Adipose tissue (tissue), 3 donors: ENCODE results near the gene TMTC4. TPM values are rescaled to one million over a fixed set of nuclear protein-coding genes. Genes with fewer than 3 reads are reported as not detected.

Experiments used
- H3K27ac ChIP-seq: one replicate; pipeline ENCODE4 v1.5.1; 2013; ENCODE audit warnings: low read depth, low read length
- WGBS, 3 donors: extraction: QIAGEN DNeasy Blood & Tissue Kit; methylation state at CpG; one replicate each; pipeline ENCODE4 v1.1.7; 2013; 5-methylcytosine and 5-hydroxymethylcytosine counted together
- polyA plus RNA-seq, 3 donors: library from polyadenylated mRNA; stranded (reverse); fragments of 200-250 nt; gene quantifications; one replicate each; pipeline ENCODE4 v1.2.3, GENCODE V29; 2013
- donor health status: healthy with polysubstance abuse.
- donor health status: Bipolar disorder and iron deficiency.
- donor health status: healthy.

TMTC4 gene
- polyA plus RNA-seq, 3 donors = 6.6 to 9.4 (median 8.4) TPM

DNA sequence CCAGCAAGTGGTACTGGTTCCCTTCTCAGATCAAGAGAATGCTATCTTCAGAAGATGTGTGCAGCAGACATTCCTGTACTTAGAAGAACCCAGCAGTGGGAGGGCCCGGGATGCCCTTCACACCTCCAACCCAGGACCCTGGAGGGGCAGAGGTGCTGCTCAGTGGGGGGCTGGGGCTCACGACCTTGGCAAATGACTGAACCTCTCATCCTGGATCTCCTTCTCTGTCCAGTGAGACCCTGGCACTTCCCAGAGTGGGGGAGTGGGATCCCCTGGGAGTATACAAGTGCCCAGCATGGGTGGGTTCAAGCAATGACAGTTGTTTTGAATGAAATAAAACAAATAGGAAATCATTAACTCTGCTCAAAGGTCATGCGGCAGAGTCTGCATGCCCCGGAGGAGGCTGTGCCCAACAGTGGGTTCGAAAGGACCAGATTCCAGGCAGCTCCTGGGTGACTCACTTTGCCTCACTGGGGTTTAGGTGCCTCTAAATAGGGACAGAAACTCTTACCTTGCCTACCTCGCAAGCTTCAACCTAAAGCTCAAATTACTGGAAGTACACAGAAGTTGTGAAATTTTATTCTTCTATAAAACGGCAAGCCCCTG, 112.9 kb downstream of the TMTC4 start:
- H3K27ac ChIP-seq = no peak overlapping the region
- 60 to 70% (median 67%) methylated on average over 7 of the region's 7 CpGs for WGBS, 3 donors

DNA sequence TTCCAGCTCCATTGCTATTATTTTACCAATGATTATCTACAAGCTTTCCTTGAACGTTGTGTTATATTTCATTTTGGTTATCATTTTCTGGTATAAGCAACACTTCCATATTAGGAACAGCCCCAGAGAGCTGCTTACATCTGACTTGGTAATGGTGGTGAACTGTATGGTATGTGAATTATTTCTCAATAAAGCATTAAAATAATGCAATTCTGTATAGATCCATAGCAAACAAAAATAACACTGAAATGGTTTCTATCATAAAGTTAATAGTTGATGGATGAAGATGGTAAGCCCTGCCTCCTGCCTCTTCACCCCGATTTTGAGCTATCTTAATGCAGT, 113.5 kb downstream of the TMTC4 start:
- H3K27ac ChIP-seq = no peak overlapping the region
- 68 to 87% (median 85%) methylated on average over 2 of the region's 2 CpGs for WGBS, 3 donors

DNA sequence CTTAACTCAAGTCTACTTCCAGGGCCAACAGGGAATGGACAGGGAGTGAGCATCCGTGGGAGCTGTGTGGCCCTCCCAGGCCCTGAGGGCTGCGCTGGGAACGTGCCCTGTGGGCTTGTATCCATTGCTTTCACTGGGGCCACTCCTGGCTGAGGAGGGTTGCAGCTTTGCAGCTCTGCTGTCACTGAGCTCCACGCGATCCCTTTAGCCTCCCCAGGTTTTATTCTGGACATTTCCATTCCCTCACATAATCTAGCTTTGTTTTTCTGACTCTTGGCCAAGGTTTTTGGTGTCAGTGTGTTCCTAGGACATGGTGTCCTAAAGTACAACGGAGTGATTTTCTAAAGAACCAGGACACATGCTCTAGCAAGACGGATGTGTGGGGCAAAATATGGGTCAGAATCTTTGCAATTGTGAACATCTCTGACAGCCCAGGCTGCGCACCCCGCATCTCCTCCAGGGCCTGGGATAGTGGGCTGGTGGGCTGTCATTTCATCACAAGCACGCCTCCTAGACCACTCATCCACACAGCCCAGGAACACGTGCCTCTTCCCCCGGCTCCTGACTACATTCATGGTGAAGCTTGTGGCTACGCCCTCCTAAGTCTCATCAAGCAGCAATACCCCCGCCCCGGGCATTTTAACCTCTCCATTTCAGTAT, 114.0 kb downstream of the TMTC4 start:
- WGBS, 3 donors = 82 to 90% (median 88%) methylated on average over 15 of the region's 15 CpGs
- no peak overlapping the region for H3K27ac ChIP-seq

- H3K27ac ChIP-seq = no peak overlapping the region
- WGBS, 3 donors = 89 to 96% (median 95%) methylated on average over 8 of the region's 8 CpGs
Observed at GRCh38 chr13:100559886-100560285, 114.7 kb downstream of the TMTC4 start.

Other genes starting within 250 kb of the TMTC4 start
- 1 to 10 TPM; 2.4 to 3.6 (median 3.0) TPM for gene GGACT, start 86.0 kb downstream of the TMTC4 start, polyA plus RNA-seq